Measurements from ENCODE around the gene HK1.

Gene HK1

DNA sequence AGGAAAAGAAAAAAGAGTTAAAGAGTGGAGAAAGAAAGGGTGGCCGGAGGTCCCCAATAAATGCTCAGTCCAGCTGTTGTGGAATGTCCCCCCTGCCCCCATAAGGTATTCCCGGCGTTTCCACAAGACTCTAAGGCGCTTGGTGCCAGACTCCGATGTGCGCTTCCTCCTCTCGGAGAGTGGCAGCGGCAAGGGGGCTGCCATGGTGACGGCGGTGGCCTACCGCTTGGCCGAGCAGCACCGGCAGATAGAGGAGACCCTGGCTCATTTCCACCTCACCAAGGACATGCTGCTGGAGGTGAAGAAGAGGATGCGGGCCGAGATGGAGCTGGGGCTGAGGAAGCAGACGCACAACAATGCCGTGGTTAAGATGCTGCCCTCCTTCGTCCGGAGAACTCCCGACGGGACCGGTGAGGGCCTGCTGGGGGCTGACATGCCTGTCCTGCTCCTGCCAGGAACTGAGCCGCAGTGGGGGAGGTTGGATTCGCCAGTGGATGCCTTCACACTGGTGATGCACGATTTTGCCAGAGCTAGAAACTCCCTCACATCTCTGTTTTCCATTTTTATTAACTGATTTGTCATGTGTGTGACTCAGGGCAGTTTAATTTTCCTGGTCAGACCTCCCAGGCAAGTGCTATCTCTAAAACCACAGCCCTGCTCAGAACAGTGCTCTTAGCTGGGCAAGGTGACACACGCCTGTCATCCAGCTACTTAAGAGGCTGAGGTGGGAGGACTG lies 104.3 kb downstream of the HK1 start:
- DNase-seq = no peak

DNA sequence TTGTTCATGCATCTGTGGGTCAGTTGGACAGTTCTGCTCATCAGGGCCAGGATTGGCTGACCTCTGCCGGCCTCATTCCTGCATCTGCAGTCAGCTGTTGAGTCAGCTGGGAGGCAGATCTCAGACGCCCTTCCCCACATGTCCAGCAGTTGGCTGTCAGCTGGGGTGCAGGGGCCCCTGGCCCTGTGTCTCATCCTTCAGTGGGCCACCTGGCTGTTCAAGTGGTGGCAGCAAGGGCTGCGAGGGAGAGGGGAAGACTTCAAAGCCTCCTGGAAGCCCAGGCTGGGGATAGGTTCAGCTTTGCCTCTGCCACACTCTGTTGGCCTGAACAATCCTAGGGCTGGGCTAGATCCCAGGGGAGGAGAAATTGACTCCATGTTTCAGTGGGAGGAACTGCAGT lies 105.3 kb downstream of the HK1 start:
- DNase-seq = no peak

DNA sequence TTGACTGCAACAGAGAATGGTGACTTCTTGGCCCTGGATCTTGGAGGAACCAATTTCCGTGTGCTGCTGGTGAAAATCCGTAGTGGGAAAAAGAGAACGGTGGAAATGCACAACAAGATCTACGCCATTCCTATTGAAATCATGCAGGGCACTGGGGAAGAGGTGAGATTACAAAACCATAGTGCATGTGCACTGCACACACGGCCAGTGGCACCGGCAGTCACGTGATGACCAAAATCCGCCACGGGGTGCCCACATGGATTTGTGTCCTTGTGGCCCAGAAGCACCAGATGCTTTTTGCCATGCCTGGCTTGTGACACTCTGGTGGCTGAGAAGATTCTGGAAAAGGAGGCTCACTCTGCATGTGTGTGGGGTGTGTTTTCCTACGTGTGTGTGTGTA lies 106.0 kb downstream of the HK1 start:
- no peak for DNase-seq

DNA sequence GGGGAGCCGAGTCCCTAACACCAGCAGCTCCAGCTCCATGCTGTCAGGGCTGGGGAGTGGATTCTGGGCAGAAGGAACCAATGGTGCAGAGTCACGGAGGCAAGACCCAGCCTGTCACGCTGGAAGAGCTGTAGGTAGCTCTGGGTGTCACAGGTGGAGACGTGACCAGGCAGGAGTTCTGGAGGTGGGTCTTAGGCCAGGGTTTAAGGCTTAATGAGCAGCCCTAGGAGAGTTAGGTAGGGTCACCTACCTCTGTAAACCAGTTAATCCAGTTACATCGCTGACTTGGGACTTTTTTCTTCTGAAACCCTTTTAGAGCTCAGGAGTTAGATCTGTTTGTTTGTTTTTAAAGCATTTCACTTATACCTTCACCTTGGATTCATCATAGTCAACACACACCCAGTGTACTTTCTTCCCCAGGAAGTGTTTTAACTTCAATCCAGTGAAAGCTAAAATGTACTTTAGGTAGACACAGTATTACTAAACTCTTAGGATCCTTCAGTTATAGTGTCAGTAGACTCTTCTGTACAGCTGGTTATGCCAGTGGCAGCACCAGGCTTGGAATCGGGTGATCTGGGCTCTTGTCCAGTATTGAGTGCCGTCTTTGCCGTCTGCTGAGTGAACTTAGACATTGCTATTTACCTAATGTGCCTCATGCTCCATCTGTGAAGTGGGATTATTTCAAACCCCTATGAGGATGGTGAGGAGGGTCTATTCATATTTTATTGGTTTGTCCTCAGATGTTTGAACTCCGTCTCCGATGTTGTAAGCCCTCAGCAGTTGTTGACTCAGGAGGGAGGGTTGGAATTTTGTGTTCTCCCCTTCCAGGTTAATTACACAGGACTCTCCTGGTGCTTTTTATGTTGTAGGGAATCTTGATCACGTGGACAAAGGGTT lies 107.4 kb downstream of the HK1 start:
- DNase-seq = no peak

DNA sequence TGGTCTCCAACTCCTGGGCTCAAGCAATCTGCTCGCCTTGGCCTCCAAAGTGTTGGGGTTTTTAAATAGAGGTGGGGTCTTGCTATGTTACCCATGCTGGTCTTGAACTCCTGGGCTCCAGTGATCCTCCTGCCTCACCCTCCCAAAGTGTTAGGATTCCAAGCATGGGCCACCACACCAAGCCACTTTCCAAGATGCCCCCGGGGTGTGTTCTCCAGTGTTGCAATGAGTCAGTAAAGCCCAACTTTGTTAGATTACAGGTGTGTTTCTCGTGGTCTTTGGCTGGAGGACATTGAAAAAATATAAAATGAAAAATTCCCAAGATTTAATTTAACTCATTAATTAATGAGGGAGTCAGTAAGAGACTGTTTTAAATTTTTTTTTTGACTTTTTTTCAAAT lies 109.2 kb downstream of the HK1 start:
- DNase-seq = no peak

DNA sequence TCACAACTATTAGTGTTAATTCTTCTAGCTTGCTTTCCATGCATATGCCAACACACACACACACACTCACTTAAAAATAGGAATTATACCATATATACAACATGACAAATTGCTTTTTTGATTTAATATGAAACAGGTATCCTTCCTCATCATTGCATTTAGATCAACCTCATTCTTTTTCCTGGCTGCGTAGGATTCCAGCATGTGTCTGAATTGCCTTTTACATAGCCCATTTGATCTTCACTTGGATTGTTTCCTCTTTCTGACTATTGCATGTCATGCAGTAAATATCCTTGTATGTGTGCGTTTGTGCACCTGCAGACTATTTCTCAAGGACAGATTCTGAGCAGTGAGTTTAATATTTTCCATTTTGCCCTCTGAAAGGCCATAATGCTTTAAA lies 110.2 kb downstream of the HK1 start:
- DNase-seq = no peak

DNA sequence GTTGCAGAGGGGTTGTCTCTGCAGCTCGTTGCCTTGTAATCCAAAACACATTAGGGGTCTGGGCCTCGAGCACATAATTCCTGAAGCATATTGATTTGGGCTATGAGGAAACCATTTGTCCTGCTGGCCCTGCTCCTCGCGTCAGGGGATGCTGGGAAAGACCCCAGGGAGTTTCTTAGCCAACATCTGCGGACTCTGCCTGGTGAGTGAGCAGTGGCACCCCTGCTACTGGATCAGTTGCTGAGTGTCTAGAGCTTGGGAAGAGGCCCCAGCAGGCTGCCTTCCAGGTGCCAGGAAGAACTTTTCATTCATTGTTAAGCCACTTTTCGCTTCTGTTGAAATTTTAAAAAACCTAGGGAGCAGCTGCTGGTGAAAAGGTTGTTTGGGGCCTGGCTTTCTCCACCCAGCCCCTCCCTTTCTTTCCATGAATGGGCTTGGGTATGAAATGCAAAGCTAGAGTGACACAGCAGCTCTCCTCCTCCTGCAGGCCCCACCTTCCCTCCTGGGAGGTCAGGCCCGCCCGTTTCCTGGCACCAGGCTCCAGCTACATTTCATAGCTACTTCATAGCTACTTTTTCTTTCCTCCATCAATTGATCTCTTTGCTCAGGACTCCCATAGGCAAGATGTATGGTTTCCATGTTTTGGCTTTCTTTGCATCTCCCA lies 111.7 kb downstream of the HK1 start:
- no peak for DNase-seq

DNA sequence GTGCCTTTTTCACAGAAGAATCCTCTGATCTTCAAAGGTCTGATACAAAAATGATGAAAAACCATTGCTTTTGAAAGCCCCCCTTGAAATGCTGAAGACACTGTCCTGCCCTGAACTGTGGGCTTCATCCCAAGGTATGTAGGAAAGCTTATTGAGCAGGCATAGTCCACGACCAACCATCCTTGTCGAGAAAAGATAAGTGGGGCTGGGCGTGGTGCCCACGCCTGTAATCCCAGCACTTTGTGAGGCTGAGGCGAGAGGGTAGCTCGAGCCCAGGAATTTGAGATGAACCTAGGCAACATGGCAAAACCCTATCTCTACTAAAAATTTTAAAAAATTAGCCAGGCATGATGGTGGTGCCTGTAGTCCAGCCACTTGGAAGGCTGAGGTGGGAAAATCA lies 112.9 kb downstream of the HK1 start:
- DNase-seq = no peak

DNA sequence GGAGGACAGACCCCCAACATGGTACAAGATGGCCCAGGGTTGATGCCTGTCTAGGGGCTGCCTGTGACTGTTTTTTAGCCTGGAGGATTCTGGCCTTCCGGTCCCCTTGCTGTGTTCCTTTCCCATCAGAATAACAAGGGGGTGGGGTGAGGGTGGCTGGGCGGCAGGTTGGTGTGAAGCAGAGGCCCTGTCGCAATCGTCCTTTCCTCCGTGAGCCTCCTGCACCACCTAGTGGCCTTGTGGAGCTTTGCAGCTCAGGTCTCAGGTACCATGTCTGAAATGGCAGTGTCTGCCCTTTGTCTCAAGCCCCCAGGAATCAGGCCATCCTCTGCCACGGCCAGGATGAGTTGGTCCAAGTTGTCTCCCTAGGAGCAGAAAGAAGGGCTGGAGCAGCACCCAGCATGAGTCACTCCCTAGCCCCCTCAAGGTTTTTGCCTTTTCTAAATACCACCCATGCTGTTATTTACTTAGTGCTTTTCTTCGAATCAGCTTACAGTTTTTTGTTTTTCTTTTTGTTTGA lies 114.2 kb downstream of the HK1 start:
- peak; percentile 77 for DNase-seq

DNA sequence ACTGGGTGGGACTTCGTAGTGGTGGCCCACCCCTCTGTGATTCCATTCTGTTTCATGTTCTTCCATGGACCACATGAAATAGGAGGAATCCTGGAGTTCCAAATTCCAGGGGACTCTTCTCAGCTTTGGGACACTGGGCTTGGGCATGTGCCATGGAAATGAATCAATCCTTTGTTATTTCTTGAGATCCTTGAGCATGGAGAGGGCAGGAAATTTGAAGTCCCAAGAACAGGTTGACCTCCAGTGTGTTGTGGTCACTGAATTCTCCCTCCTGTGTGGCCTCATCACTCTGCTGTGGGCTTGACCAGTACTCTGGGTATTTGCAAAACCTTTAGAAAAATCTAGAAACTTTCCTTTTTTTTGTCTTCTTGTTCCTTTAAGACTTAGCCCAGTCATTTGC lies 115.7 kb downstream of the HK1 start:
- DNase-seq = no peak

DNA sequence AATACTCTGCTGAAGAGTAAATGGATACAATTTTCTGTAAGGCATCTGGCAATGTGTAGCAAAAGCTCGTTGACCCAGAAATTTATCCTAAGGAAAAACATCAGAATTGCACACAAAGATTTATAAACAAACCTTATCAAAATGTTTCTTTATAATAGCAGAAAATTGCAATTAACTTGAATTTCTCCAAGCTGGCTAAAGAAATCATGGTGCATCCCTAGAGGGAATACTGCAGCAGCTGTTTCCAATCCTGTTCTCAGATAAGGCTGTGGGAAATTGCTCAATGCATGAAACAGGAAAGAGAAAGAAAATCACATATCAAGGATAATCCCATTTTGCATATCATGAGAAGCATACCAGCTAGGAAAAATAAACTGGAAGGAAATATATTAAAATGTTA lies 119.7 kb downstream of the HK1 start:
- peak; percentile 16 for DNase-seq

DNA sequence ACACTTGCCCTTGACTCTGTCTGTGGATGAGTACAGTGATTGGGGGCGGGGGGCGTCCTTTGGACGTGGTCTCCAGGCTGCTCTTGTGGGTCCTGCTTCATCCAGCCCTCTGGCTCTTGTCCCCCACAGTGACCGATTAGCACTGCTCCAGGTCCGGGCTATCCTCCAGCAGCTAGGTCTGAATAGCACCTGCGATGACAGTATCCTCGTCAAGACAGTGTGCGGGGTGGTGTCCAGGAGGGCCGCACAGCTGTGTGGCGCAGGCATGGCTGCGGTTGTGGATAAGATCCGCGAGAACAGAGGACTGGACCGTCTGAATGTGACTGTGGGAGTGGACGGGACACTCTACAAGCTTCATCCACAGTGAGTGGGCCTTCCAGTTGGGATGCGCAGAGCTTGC lies 120.2 kb downstream of the HK1 start:
- no peak for DNase-seq

DNA sequence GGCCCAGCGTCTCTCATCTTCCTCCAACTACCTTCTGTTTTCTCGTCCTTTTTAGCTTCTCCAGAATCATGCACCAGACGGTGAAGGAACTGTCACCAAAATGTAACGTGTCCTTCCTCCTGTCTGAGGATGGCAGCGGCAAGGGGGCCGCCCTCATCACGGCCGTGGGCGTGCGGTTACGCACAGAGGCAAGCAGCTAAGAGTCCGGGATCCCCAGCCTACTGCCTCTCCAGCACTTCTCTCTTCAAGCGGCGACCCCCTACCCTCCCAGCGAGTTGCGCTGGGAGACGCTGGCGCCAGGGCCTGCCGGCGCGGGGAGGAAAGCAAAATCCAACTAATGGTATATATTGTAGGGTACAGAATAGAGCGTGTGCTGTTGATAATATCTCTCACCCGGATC lies 122.6 kb downstream of the HK1 start:
- no peak for DNase-seq

DNA sequence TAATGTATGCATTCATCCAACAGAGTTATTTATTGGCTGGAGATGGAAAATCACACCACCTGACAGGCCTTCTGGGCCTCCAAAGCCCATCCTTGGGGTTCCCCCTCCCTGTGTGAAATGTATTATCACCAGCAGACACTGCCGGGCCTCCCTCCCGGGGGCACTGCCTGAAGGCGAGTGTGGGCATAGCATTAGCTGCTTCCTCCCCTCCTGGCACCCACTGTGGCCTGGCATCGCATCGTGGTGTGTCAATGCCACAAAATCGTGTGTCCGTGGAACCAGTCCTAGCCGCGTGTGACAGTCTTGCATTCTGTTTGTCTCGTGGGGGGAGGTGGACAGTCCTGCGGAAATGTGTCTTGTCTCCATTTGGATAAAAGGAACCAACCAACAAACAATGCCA lies 123.1 kb downstream of the HK1 start:
- no peak for DNase-seq

DNA sequence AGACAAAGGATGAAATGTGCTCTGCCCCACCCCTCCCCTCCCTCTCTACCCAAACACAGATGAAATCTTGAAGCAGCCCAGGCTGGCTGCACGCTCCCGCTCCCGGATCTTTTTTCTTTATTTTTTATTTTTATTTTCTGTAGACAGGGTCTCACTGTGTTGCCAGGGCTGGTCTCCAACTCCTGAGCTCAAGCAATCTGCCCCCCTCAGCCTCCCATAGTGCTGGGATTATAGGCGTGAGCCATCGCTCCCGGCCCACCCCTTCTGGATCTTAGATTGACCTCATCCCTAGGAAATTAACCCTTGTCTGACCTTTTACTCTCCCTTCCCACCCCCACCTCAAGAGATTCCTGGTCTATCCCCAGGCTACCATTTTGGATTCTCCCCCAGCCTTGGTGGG lies 124.1 kb downstream of the HK1 start:
- no peak for DNase-seq

DNA sequence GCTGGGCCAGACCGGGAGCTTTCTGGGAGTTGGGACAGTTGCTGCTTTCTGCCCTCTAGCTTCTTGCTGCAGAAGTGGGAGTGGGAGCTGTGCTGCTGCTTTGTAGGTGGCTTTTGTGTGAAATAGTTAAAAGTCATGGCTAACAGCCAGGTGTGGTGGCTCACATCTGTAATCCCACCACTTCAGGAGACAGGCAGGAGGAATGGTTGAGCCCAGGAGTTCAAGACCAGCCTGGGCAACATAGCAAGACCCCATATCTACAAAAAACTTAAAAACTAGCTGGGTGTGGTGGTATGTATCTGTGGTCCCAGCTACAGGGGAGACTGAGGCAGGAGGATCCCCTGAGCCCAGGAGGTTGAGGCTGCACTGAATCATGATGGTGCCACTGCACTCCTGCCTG lies 124.8 kb downstream of the HK1 start:
- DNase-seq = no peak

DNA sequence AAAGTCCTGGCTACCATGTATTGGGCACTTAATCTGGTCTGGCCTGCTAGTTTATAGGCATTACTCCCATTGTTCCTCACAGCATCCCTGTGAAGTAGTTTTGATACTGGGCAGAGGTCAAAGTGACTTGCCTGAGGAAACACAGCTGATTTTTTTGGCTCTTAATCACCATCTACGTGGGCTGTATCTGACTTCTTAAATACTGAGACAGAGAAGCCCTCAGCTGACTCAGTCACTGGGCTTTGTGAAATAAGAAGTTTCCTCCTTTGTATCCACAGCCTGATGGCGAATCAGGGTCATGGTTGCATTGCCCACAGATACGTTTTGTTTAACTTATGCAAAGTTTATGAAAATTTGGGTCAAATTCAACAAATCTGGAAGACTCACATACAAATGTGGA lies 125.2 kb downstream of the HK1 start:
- peak; percentile 40 for DNase-seq

DNA sequence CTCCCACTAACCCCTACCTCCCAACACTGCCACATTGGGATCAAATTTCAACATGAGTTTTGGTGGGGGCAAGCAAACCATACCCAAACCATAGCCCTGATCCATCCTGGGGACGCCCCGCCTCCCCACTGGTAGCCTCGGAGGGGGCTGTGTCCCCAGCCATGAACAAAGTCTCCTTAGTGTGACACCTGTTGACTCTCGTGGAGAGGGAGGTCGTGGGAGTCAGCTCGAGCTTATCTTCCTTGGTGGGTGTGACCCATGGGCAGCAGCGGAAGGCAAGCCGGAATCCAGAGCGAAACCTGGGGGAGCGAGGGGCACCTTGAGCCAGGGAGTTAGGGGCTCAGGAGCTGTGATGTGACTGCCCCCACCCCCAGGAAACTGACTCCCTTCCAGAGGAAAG lies 126.5 kb downstream of the HK1 start:
- DNase-seq = no peak

DNA sequence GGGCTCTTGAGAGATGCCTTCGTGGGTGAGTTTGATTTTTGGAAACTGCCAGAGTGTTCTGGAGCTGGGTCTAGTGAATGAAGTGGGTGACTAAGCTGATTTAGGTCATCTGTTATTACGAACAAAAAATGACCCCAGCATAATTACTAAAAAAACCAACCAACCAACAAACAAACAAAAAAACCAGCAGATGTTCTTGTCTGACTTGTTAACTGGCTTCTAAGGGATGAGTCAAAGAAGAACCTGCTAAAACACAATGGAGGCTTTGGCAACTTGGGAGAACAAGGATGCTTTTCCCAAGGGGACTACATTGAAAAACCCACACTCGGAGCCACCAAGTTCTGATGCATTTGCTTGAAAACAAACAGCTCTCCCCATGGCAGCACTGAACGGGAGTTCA lies 126.9 kb downstream of the HK1 start:
- DNase-seq = no peak

DNA sequence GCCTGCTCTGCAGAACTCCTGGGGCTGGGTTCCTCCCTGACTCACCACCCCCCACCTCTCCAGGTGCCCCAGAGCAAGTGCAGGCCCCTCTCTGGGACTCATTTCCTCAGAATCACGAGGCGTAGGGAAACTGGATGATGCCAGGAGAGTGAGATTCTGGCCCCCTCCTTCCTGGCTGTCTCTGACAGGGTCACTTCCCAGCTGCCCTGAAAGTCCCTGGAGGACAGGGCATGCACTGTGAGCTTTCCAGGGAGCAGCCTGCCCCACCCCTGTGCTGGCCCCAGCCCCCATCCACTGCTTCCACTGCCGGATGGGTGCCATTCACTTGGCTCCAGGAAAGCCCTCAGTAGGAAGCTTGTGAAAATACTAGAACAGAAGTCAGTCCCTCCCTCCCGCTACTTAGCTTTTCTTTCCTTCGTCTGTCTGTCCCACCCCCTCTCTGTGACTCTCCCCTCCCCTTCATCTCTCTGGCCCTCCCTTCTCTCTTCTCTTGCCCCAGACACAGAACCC lies 128.1 kb downstream of the HK1 start:
- no peak for DNase-seq

DNA sequence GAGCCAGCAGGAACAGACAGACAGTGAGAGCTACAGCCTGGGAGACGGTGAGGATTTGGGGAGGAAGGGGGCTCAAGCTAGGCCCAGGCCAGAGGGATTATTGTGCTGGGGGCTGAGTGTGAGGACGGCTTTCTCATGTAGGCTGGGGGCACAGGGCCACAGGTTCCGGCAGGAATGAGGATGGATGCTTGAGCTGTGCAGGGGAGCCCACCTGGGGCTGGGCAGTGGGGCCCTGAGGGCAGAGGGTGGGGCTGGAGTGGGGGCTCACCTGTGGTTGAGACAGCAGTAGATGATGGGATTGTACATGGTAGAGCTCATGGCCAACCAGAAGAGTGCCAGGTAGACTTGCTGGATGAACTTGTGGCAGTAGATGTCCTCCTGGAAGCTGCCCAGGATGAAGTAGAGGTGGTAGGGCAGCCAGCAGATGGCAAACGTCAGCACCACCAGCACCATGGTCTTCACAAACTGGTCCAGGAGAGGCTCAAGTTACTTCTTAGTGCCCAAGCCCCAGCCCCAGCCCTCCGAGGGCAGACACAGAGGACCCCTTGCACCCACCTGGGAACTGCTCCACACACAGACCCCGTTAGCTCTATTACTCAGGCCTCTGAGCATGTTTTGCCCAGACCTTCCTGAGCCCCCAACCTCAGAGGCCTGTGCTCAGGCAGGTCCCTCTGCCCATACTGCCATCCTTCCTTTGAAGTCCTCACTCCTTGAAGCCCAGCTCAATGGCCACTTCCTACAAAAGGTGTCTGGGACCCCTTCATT lies 128.7 kb downstream of the HK1 start:
- no peak for DNase-seq

DNA sequence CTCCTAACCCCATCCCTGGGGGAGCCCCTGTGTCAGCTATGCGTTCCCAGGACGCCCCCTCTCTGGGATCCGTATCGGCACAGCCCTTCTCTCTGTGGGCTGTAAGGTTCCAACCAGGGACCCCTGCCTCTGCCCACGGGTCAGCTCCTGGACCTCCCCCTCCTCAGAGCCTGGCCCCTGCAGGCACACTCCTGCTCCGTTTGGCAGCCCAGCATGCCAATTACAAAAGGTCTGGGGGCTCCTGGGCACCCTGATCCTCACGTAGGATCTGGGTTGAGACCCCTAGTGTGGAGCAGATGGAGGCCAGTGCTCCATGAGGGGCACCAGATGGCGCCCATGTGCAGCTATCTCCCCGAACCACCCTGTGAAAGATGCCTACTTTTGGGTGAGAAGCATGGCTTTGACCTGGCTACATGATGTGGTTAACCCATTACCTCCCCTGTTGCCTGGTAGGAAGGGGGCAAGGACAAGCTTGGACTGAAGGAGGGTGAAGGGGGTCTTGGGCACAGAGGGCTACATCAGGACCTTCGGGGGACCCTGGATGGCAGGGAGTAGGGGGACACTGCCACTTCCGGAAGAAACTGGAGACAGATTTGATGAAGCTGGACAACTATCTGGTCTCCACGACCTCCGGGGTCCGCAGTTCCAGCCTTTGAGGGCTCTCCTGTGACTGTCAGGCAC lies 129.5 kb downstream of the HK1 start:
- DNase-seq = no peak

Data from amniotic stem cell (primary cell).